NCI-H446 treated with DMSO at 0.1 percent for 48 hours (cell line): ENCODE results near the gene DYRK1A.
"Not testable (repeated sequence)": the region's sequence is repeated elsewhere in the genome, so short reads cannot be mapped to it uniquely, and the experiment has no call there.

ENCODE experiments used
- DNase-seq: peaks from one replicate; lab custom pipeline; 2025; lab: John Stamatoyannopoulos, UW

DYRK1A gene

GRCh38 chr21:37366482-37367316, at the start of gene DYRK1A:
Gene DYRK1A, plus strand, starts transcription at chr21:37366773. Its CDS starts 53,602 bp downstream, at chr21:37420375.
- peak; percentile 98 for DNase-seq

GRCh38 chr21:37319551-37319950, 47.0 kb upstream of the DYRK1A start:
- no peak for DNase-seq

GRCh38 chr21:37322084-37322483, 44.5 kb upstream of the DYRK1A start:
- no peak for DNase-seq

GRCh38 chr21:37324558-37324957, 42.0 kb upstream of the DYRK1A start:
- no peak for DNase-seq

- not testable (repeated sequence) for DNase-seq
Observed at GRCh38 chr21:37328147-37328546, 38.4 kb upstream of the DYRK1A start.

GRCh38 chr21:37331411-37331810, 35.2 kb upstream of the DYRK1A start:
- DNase-seq = no peak

GRCh38 chr21:37335053-37335452, 31.5 kb upstream of the DYRK1A start:
- no peak for DNase-seq

GRCh38 chr21:37337179-37337578, 29.4 kb upstream of the DYRK1A start:
- DNase-seq = no peak

- no peak for DNase-seq
Observed at GRCh38 chr21:37337831-37338230, 28.7 kb upstream of the DYRK1A start.

GRCh38 chr21:37338671-37339551, 27.7 kb upstream of the DYRK1A start:
- no peak for DNase-seq

GRCh38 chr21:37339552-37339939, 27.0 kb upstream of the DYRK1A start:
- no peak for DNase-seq

GRCh38 chr21:37341254-37341960, 25.2 kb upstream of the DYRK1A start:
- no peak for DNase-seq

GRCh38 chr21:37342046-37342632, 24.4 kb upstream of the DYRK1A start:
- DNase-seq = no peak

- no peak for DNase-seq
Observed at GRCh38 chr21:37346841-37347430, 19.6 kb upstream of the DYRK1A start.

- DNase-seq = no peak
Observed at GRCh38 chr21:37348664-37349063, 17.9 kb upstream of the DYRK1A start.

- no peak for DNase-seq
Observed at GRCh38 chr21:37350472-37350871, 16.1 kb upstream of the DYRK1A start.

GRCh38 chr21:37356706-37357105, 9.9 kb upstream of the DYRK1A start:
- DNase-seq = no peak

- no peak for DNase-seq
Observed at GRCh38 chr21:37357691-37358090, 8.9 kb upstream of the DYRK1A start.

- DNase-seq = no peak
Observed at GRCh38 chr21:37358397-37358796, 8.2 kb upstream of the DYRK1A start.

- DNase-seq = no peak
Observed at GRCh38 chr21:37363936-37364335, 2.6 kb upstream of the DYRK1A start.

GRCh38 chr21:37364722-37365121, 1.9 kb upstream of the DYRK1A start:
- no peak for DNase-seq
